ENCODE data around the gene LDLRAD1.

- TF ChIP-seq CTCF (conservative IDR thresholded peaks at IDR 0.05; ENCODE audit: low read length) = no peak
- no peak for TF ChIP-seq EZH2phosphoT487 (IDR thresholded peaks at IDR 0.05; ENCODE audit: borderline replicate concordance)
Observed at GRCh38 chr1:53982034-53982762, 35.8 kb downstream of the LDLRAD1 start.
